GM19324 (cell line): ENCODE measurements around the gene TMIGD1.

Experiments used
- ATAC-seq: cut with Tn5 transposase; IDR thresholded peaks from one replicate; pipeline ENCODE4 v1.9.1; 2021; ENCODE audit warnings: mild to moderate bottlenecking, moderate library complexity; ENCODE audit not compliant: unreplicated experiment, low FRiP score

The TMIGD1 gene

GRCh38 chr17:30336369-30337171 lies 2.7 kb upstream of the TMIGD1 start:
- no peak for ATAC-seq

GRCh38 chr17:30334421-30334820 lies 564 bp upstream of the TMIGD1 start:
- ATAC-seq: no peak

- peak; percentile 69 for ATAC-seq
Observed at GRCh38 chr17:30332057-30332542, 1.8 kb downstream of the TMIGD1 start.

GRCh38 chr17:30326809-30327208 lies 7.0 kb downstream of the TMIGD1 start:
- no peak for ATAC-seq

- ATAC-seq: no peak
Observed at GRCh38 chr17:30324723-30325122, 9.1 kb downstream of the TMIGD1 start.

- no peak for ATAC-seq
Observed at GRCh38 chr17:30323895-30324319, 9.9 kb downstream of the TMIGD1 start.

- no peak for ATAC-seq
Observed at GRCh38 chr17:30323262-30323894, 10.5 kb downstream of the TMIGD1 start.

- no peak for ATAC-seq
Observed at GRCh38 chr17:30321314-30321713, 12.5 kb downstream of the TMIGD1 start.

- ATAC-seq: no peak
Observed at GRCh38 chr17:30318155-30318554, 15.7 kb downstream of the TMIGD1 start.

- no peak for ATAC-seq
Observed at GRCh38 chr17:30316736-30317135, 17.1 kb downstream of the TMIGD1 start.

GRCh38 chr17:30315106-30315505 lies 18.8 kb downstream of the TMIGD1 start:
- ATAC-seq: no peak

- ATAC-seq: no peak
Observed at GRCh38 chr17:30314474-30314873, 19.4 kb downstream of the TMIGD1 start.

GRCh38 chr17:30312226-30312625 lies 21.6 kb downstream of the TMIGD1 start:
- no peak for ATAC-seq

GRCh38 chr17:30310562-30310961 lies 23.3 kb downstream of the TMIGD1 start:
- no peak for ATAC-seq

GRCh38 chr17:30309591-30309990 lies 24.3 kb downstream of the TMIGD1 start:
- no peak for ATAC-seq

GRCh38 chr17:30308406-30308805 lies 25.5 kb downstream of the TMIGD1 start:
- no peak for ATAC-seq

- ATAC-seq: no peak
Observed at GRCh38 chr17:30304778-30305177, 29.1 kb downstream of the TMIGD1 start.

- no peak for ATAC-seq
Observed at GRCh38 chr17:30302241-30302640, 31.6 kb downstream of the TMIGD1 start.

- no peak for ATAC-seq
Observed at GRCh38 chr17:30300818-30301217, 33.0 kb downstream of the TMIGD1 start.

- ATAC-seq: no peak
Observed at GRCh38 chr17:30299000-30299399, 34.9 kb downstream of the TMIGD1 start.

- ATAC-seq: no peak
Observed at GRCh38 chr17:30297715-30298114, 36.1 kb downstream of the TMIGD1 start.
